GM21529 (cell line): ENCODE results near the gene FREY1.
"Not testable (repeated sequence)": the region's sequence is repeated elsewhere in the genome, so short reads cannot be mapped to it uniquely, and the experiment has no call there.

Source experiments
- ATAC-seq: cut with Tn5 transposase; IDR thresholded peaks from one replicate; pipeline ENCODE4 v1.9.1; 2021; ENCODE audit not compliant: unreplicated experiment

The FREY1 gene

GRCh38 chr11:45915446-45915845 lies 8.4 kb upstream of the FREY1 start:
- ATAC-seq: no peak

- no peak for ATAC-seq
Measured at GRCh38 chr11:45913942-45914635, 7.0 kb upstream of the FREY1 start.

GRCh38 chr11:45913514-45913913 lies 6.4 kb upstream of the FREY1 start:
- no peak for ATAC-seq

- no peak for ATAC-seq
Measured at GRCh38 chr11:45910623-45911022, 3.6 kb upstream of the FREY1 start.

GRCh38 chr11:45909594-45910475 lies 2.8 kb upstream of the FREY1 start:
- no peak for ATAC-seq

- ATAC-seq: no peak
Measured at GRCh38 chr11:45907911-45908370, 870 bp upstream of the FREY1 start.

GRCh38 chr11:45906096-45906682 lies 882 bp downstream of the FREY1 start:
- ATAC-seq: no peak

- not testable (repeated sequence) for ATAC-seq
Measured at GRCh38 chr11:45905576-45905975, 1.5 kb downstream of the FREY1 start.

GRCh38 chr11:45905095-45905494 lies 2.0 kb downstream of the FREY1 start:
- no peak for ATAC-seq

- ATAC-seq: no peak
Measured at GRCh38 chr11:45904309-45904915, 2.7 kb downstream of the FREY1 start.

GRCh38 chr11:45902452-45903380 lies 4.4 kb downstream of the FREY1 start:
- no peak for ATAC-seq

GRCh38 chr11:45901626-45902025 lies 5.4 kb downstream of the FREY1 start:
- no peak for ATAC-seq

GRCh38 chr11:45900916-45901617 lies 6.0 kb downstream of the FREY1 start:
- no peak for ATAC-seq

GRCh38 chr11:45900175-45900800 lies 6.8 kb downstream of the FREY1 start:
- not testable (repeated sequence) for ATAC-seq

GRCh38 chr11:45899448-45900174 lies 7.5 kb downstream of the FREY1 start:
- peak; percentile 65 for ATAC-seq

GRCh38 chr11:45899086-45899447 lies 8.0 kb downstream of the FREY1 start:
- no peak for ATAC-seq

GRCh38 chr11:45897556-45897955 lies 9.5 kb downstream of the FREY1 start:
- no peak for ATAC-seq

GRCh38 chr11:45896422-45896984 lies 10.6 kb downstream of the FREY1 start:
- ATAC-seq: no peak
